ENCODE measurements around the gene NAV2.

DNA sequence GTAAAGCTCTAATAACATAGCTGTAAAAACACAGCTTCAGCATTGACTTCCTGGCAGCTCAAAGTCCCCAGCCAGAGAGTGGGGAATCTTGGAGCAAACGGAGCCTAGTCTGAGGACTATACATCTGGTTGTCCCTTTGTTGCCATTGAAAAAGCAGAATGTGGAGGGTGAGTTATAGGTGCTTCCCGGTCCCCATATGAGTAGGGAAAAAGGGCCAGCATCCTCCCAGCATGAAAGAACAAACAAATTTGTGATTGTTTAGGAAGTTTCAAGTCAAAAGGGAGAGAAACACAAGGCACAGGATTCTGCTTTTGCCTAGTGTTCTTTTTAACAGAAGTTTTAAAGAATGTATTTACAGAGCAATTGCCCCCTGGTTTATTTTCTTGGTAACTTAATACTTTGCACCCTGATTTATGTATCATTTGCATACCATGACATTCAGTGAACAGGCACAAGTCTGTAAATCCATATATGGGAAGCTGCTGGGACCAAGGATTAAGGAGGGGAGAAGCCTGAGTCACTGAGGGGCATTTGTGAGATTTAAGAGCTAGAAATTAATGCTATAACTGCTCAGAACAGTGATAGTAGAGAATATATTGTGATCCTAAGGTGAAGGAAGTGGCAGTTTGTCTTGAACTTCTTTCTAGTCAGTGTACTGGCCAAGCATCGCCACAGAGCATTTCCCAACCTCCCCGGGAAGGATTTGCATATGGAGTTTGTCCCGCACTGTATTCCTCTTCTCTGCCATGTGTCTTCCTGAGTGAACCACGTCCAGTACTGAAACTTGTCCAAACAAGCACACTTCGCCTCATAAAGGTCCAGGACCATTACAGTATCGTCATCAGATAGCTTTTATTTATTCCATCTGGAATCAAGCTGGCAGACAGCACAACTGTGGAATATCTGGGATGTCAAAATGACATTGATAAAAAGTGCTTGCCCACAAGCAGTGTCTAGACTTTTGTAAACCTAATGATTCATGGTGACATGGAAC lies 344.6 kb downstream of the NAV2 start:
- TF ChIP-seq, protein P1, sequence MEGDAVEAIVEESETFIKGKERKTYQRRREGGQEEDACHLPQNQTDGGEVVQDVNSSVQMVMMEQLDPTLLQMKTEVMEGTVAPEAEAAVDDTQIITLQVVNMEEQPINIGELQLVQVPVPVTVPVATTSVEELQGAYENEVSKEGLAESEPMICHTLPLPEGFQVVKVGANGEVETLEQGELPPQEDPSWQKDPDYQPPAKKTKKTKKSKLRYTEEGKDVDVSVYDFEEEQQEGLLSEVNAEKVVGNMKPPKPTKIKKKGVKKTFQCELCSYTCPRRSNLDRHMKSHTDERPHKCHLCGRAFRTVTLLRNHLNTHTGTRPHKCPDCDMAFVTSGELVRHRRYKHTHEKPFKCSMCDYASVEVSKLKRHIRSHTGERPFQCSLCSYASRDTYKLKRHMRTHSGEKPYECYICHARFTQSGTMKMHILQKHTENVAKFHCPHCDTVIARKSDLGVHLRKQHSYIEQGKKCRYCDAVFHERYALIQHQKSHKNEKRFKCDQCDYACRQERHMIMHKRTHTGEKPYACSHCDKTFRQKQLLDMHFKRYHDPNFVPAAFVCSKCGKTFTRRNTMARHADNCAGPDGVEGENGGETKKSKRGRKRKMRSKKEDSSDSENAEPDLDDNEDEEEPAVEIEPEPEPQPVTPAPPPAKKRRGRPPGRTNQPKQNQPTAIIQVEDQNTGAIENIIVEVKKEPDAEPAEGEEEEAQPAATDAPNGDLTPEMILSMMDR (conservative IDR thresholded peaks at IDR 0.05; ENCODE audit: low read depth in 2 of 2), result no peak
- TF ChIP-seq POLR2AphosphoS5 (IDR thresholded peaks at IDR 0.05; ENCODE audit: low read depth) (no peak), CREB1 (CRISPR knock-in tag; IDR thresholded peaks at IDR 0.05; ENCODE audit: low read depth) (no peak)
- TF ChIP-seq, protein P2, sequence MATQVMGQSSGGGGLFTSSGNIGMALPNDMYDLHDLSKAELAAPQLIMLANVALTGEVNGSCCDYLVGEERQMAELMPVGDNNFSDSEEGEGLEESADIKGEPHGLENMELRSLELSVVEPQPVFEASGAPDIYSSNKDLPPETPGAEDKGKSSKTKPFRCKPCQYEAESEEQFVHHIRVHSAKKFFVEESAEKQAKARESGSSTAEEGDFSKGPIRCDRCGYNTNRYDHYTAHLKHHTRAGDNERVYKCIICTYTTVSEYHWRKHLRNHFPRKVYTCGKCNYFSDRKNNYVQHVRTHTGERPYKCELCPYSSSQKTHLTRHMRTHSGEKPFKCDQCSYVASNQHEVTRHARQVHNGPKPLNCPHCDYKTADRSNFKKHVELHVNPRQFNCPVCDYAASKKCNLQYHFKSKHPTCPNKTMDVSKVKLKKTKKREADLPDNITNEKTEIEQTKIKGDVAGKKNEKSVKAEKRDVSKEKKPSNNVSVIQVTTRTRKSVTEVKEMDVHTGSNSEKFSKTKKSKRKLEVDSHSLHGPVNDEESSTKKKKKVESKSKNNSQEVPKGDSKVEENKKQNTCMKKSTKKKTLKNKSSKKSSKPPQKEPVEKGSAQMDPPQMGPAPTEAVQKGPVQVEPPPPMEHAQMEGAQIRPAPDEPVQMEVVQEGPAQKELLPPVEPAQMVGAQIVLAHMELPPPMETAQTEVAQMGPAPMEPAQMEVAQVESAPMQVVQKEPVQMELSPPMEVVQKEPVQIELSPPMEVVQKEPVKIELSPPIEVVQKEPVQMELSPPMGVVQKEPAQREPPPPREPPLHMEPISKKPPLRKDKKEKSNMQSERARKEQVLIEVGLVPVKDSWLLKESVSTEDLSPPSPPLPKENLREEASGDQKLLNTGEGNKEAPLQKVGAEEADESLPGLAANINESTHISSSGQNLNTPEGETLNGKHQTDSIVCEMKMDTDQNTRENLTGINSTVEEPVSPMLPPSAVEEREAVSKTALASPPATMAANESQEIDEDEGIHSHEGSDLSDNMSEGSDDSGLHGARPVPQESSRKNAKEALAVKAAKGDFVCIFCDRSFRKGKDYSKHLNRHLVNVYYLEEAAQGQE (IDR thresholded peaks at IDR 0.05; ENCODE audit: unreplicated experiment), result no peak

Data from GM23338 (cell line).